NCI-H128 (cell line): ENCODE measurements around the gene POLR1C.
"Not testable (repeated sequence)": the region's sequence is repeated elsewhere in the genome, so short reads cannot be mapped to it uniquely, and the experiment has no call there.

ENCODE experiments used
- DNase-seq: peaks from one replicate; lab custom pipeline; 2025; ENCODE audit not compliant: unreplicated experiment; lab: John Stamatoyannopoulos, UW

POLR1C gene

DNA sequence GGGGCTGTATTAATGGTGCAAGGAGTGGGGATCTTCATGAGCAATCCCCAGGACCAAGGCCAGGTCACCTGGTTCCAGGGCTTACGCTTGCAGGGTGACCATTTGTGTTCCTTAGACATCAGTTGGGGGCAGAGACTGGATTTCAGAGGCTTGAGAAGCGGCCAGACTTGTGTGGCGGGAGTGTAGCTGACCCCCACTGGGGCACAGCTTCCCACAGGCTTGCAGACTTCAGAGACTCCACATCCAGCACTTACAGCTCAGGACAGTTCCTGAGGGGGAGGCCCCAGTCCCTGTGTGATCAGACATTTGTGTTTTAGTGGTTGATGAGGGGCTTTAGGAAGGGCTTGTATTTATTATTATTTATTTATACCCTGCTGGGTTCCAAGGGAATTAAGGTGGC is 24.2 kb upstream of the POLR1C start:
- DNase-seq, result no peak

DNA sequence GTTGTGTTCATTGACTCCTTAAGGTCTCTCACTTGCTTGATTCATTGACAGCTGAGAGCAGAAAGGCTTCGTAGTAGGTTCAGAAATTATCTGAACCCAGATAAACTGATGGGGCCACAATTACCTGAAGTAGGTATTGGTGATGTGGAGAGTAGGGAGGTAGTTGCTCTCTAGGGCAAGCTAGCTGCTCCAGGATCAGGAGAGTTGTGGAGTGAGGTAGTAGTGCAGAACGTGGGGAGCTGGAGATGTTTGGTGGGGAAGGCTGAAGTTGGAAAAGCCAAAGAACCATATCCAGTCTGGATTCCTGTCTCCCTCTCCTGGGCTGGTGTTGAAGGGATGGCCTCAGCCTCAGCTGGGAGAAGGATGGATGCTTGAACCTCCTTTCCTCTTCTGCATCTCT is 23.7 kb upstream of the POLR1C start:
- DNase-seq, result no peak

DNA sequence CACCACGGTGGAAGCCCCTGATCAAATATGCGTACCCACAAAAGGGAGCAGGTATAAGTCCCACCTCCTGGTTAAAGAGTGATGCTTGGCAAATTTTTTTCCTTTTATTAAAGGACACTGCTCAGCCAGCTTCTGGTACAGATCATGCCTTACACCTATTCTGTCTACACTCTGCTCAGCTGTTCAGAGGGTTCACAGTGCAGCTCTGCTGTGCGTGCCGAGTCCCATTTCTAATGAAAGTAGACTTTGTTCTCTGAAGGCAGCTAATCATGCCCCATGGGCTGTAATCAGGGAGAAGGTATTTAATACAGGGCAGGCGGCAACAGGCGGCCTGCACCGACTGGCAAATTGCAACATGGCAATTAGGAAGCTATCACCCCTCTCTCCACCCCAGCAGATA is 23.1 kb upstream of the POLR1C start:
- DNase-seq, result no peak

DNA sequence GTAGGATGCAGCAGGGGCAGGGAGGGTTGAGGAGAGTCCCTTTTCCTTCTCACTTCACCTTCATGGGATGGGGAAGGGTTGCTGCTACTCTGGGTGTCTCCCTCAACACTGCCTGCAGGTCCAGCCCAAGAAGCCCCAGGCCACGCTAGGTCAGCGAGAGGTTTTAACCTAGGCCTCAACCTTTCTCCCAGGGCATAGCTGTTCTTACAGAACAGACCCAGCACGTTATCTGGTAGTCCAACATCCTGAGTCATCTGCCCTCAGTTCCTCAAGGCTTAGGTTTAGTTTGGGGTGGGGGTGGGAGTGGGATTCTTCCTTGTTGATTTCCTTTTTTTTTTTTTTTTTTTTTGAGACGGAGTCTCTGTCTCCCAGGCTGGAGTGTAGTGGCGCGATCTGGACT is 22.6 kb upstream of the POLR1C start:
- DNase-seq, result no peak

DNA sequence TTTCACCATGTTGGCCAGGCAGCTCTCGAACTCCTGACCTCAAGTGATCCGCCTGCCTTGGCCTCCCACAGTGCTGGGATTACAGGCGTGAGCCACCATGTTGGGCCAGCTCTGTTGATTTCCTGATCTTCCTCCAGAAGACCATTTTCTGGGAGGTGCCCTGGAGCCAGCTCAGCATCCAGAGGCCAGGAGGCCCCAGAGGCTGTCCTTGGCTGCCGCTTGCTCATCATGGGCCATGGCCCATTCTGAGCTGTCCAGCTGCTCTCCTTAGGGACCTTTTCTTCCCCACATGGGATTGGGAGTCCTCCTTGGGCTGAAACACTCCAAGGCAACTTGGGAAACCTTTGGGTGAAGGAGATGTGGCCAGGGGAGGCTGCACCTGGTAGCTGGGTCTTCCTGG is 22.1 kb upstream of the POLR1C start:
- DNase-seq, result no peak

DNA sequence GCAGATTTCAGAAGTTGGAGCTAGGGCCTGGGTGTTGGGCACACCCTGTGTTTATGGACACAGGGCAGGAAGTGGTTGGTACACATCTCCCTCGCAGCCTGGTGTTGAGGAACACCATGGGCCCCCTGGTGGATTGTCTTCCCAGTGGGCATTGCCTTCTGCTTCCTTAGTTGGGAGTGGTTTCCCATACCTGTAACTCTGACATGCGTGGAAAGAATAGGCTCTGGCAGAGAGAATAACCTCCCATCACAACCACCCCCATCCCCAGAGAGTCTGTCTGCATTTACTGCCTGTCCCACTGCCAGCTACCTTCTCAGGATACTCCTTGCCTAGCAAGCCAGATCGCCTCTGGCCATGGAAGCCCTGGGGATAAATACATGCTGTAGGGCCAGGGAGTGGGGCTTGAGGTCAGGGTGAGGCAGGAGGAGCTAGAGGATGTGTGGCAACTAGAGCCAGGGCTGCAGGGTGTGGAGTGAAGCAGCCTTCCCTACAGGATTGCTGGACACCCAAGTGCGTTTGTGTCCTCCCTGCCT is 21.4 kb upstream of the POLR1C start:
- DNase-seq, result no peak

DNA sequence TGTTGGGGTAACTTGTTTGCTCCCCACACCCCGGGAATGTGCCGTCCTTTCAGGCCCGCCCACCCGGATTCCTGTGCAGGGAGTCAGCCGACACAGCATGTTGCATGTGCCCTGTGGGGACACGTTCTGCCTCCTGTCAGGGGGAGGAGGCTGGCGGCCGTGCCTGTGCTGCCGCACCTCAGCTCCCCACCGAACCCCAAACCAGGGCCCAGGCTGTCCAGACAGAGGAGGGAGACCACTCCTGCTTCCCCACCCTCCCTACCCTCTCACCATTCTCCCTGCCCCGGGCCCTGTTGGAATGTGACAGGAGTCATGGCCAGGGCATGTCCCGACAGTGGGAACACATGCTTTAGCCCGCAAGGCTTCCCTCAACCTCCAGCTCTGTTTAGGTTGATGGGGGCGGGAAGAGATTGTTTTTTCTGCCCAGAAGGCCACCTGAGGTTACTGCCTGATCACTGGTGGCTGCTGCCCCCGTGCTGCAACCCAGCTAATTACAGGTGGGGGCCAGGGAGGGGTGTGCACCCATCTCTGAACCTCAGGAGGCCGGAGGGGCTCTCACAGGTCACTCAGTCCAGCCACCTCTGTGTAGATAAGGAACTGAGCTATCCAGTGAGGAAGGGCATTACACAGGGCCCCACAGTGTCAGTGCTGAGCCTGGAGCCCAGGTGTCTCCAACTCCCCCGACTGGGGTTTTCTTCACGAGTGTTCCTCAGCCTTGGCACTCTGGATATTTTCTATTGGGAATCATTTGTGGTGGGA is 20.3 kb upstream of the POLR1C start:
- no peak for DNase-seq

DNA sequence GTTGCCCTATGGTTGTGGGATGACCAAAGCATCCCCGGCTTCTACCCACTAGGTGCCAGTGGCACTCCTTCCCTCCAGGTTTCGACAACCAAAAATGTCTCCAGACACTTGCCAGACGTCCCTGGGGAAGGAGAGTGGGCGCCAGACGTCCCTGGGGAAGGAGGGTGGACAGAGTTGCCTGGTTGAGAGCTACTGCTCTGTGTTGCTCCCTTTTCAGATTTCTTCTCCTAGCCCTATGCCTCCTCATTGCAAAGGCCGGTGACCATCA is 19.8 kb upstream of the POLR1C start:
- DNase-seq, result no peak

DNA sequence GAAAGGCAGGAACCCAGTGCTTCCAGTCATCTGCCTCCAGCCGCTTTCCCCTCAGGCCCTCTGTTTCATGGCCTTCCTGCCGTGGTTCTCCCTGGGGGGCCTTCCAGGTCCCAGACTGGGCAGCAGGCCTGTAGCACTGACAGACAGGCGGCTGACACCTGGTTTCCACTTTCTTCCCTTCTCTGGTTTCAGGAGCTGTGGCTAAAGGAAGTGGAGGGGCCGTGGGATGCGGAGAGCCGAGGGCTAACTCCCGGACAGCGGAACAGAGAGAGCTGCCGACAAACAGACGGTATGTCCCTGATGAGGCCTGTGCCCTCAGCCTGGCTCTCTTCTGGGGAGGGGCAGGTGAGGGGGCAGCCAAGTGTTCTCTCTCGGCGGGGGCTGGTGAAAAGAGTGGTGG is 19.2 kb upstream of the POLR1C start:
- no peak for DNase-seq

DNA sequence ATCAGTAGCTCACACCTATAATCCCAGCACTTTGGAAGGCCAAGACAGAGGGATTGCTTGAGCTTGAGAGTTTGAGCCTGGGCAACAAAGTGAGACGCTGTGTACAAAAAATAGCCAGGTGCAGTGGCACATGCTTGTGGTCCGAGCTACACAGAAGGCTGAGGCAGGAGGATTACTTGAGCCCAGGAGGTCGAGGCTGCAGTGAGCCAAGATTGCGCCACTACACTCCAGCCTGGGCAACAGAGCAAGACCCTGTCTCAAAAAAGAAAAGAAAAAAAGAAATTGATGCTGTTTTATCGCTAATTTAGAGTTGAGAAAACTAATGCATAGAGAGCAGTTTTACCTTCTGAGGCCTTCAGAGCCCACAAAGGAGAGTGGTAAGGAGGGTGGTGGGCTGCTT is 18.6 kb upstream of the POLR1C start:
- DNase-seq, result not testable (repeated sequence)

DNA sequence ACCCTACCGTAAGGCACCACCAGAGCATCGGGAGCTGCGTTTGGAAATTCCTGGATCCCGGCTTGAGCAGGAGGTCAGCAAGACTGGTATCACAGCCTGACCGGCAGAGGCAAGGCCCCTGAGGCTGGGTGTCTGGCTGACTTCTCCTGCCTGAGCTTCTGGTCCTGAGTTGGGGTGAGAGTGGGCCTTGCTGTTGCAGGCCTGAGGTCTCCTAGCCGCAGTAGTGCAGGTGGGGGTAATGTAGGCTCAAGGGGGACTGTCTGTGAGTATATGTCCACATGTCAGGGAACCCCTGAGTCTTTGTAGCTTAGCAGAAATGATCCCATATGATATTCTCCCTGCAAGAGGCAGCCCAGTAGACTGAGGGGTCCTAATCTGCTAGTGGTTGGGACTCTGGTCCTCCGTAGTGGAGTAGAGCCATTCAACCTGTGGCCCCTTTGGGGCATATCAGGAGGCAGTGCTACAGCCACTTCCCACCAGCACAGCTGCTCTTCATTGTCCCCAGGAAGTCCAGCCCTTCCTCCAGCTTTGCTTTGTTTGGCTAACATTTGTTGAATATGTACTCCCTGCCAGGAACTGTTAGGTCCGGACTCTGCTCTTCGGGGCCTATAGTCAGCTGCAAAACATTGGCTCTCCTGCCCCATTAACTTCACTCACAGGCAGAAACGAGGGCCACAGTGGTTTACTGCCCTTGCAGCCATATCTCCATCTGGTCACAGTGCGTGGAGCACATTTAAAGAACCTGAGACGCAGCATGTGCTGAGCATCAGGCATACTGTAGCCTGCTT is 17.7 kb upstream of the POLR1C start:
- no peak for DNase-seq

DNA sequence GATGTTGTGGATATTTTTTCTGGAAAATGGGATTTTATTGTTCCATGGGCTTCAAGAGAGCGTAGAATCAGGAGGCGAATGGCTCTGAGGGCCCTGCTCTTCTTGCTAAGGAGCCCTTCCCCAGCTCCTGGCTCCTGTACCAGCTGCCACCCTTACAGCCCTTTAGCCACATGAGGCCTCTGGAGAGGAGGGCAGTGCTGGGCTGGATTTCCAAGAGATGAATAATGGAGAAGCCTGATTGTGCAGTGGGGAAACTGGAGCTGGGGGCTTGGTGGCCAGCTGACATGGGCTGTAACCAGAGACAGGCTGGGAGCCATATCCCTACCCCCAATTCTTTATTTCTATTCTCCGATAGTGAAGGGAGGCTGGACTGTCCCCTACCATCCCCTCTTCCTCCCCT is 16.0 kb upstream of the POLR1C start:
- no peak for DNase-seq

DNA sequence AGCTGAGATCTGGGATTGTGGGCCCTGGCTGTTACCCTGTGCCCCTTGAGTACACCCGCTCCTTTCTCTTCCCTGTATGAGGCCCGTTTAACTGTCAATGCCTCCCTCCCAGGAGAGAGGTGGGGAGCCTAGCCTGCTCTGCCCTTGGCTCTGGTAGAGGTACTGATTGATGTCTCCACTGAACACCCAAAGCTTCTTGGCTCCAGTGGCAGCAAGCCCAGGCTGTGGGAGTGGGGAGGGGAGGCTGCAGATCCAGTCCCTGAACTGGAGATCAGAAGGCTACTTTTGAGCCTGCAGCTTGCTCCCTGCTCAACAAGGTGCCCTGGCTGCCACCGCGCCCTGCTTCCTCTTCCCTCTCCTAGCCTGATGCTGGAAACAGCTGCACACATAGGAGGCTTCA is 14.2 kb upstream of the POLR1C start:
- DNase-seq, result no peak

DNA sequence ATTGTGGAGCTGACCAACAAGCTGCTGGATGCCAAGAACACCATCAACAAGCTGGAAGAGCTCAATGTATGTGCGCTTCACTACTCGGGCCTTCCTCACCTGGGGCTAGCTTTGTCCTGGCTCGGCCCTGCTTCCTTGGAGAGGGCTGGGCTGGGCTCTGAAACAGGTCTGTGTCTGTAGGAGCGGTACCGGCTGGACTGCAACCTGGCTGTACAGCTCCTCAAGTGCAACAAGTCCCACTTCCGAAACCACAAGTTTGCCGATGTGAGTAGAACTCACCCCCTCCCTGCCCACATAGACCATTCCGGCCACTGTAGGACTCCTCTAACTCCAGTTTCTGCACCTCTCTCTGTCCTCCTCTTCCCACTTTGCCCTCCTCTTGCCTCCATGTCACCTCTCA is 13.4 kb upstream of the POLR1C start:
- no peak for DNase-seq

DNA sequence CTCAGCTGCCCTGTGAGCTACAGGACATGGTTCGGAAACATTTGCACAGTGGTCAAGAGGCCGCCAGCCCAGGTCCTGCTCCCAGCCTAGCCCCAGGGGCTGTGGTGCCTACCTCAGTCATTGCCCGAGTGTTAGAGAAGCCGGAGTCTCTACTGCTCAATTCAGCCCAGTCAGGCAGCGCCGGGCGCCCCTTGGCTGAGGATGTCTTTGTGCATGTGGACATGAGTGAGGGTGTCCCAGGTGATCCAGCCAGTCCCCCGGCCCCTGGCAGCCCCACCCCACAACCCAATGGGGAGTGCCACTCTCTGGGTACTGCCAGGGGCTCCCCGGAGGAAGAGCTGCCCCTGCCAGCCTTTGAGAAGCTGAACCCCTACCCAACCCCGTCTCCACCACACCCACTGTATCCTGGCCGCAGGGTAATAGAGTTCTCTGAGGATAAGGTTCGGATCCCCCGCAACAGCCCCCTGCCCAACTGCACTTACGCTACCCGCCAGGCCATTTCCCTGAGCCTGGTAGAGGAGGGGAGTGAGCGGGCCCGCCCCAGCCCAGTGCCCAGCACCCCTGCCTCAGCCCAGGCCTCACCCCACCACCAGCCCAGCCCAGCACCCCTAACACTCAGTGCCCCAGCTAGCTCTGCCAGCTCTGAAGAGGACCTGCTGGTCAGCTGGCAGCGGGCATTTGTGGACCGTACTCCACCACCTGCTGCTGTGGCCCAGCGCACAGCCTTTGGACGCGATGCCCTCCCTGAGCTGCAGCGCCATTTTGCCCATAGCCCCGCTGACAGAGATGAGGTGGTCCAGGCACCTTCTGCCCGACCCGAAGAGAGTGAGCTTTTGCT is 11.9 kb upstream of the POLR1C start:
- DNase-seq, result no peak

DNA sequence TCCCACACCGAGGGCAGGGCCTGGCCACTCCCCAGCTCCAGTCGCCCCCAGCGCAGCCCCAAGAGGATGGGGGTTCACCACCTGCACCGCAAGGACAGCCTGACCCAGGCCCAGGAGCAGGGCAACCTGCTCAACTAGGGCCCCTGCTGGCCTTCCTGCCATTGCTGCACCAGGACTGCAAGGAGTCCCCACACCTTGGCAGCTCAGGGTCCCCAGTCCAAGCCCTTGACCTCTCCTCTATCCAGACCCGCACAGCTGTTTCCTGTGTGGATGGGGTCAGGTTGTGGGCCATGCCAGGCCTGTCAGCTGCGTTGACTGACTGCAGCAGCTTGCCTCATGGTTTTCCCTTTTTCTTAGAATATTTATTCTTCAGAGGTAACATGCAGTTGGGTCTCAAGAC is 11.2 kb upstream of the POLR1C start:
- DNase-seq, result no peak

DNA sequence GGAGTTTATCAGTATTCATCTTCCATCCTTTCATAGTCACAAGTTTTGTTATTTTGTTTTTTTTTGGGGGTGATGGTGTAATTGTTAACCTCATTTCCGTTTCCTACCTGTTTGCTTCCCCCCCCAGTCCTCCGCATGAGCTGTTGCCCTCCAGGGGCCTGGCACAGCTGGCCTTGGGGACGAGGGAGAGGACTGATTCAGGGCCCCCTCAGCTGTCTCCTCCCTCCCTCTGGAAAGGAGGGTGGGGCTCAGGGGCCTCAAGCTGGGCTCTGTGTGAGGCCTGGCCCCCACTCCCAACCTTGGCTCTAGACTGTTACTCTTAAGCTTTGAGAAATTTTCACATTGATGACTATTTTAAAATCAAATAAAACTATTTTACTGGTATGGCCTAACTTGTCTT is 10.7 kb upstream of the POLR1C start:
- no peak for DNase-seq

DNA sequence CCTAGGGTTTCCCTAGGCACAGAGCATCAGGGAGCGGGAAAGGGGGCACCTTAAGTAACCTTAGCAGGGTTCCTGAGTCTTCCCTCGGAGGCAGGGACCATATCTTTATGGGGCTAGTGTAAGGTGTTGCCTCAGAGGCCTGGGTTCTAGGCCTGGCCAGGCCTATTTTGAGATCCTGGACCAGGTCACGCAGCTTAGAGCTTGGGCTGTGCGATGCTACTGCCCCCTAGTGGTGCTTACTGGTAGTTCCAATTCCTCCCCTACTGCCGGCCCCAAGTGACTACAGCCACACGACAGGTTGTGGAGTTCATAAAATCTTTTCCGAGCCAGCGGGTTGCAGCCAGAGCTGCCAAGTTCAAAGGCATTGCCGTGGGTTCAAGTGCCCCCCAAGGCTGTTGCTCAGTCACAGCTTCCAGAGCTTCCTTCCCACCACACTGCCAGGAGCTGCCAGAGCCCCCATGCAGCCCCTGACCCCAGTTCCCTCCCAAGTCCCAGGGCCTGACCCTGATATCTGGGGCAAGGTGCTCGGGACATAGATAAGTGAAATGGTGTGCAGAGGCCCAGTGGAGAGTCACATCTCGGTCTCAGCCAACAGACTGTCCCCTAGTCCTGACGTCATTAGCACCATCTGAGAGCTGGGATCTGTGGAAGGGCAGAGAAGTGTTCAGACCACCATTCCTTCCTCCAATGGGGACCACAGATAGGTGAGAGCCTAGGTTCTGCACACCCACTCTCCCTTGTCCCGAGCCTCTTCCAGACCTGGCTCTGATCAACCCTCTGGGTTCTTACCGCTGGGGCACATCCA is 10.0 kb upstream of the POLR1C start:
- peak; percentile 64 for DNase-seq

DNA sequence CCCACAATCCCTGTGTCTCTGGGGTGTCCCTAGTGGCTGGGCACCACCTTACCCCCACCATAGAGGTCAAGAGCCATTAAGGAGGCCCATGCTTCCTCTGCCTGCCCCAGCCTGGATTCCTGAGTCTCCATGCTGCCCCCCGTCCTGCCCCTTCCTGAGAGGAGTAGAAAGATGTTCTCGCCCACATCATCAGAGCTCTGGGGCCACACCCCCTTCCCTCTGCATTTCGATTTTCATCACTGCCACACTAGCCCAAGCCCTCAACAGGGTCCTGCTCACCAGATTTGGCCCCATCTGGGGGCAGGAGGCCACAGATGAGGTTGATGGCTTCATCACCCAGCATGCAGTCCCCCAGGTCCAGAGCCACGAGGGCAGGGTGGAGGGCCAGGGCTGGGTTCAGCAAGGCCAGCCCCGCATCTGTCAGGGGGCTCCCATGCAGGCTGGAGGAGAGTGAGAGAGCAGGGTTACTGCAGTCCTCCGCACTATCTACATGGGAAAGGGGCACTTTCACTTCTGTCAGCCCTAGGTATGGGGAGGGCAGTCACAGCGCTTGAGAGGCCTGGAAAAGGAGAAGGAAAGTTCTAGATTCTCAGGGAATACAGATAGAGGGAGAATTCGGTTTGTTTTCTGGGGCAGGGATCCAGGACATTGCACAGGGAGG is 8.3 kb upstream of the POLR1C start:
- no peak for DNase-seq

DNA sequence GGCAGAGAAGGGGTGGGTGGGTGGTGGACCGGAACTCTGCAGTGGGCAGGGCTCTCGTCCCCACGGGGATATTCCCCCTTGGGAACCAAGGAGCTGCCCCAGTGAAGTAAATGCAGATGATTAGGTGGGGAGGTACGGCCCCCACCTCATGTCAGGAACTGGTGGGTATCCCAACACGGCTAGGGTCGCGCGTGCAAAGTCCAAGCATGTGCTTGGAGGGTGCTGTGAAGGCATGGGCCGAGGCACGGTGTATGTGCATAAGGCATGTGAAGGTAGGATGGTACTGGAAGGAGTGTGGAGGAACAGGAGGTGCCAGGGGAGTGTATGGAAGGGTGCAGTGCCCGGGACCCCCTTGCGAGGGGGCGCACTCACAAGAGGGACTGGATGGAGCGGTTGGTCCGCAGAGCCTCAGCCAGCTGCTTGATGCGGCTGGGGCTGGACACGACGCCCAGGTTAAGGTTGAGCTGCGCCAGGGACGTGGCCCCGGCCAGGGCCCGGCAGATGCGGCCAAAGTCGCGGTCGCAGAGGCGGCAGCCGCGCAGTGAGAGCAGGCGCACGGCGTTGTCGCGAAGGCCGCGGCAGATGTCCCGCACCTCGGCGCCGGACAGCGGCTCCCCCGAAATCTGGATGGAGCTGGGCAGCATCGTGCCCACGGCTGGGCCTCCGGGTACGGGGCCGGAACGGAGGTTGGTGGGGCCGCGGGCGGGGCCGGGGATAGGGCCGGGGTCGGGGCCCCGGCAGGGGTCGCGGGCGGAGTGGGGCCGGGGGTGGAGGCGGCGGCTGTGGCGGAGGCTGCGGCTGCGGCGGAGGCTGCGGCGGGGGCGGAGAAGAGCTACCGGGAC is 7.5 kb upstream of the POLR1C start:
- no peak for DNase-seq
